ENCODE data around the gene PIGP. TPM values are rescaled to one million over a fixed set of nuclear protein-coding genes. Genes with fewer than 3 reads are reported as not detected.

PIGP gene
- total RNA-seq, 2 donors from 2014 or later: 10.8 to 11.1 TPM

GRCh38 chr21:37073417-37074196 lies 736 bp upstream of the PIGP start:
- Mint-ChIP-seq H3K36me3 (ENCODE audit: low read depth) (peaks cover 5% of the 10 kb centered on the region), H3K27ac (peak overlapping the region; percentile 97), H3K27me3 (no peaks in the 10 kb centered on the region), H3K4me3 (peak overlapping the region; percentile 96), H3K4me1 (peaks cover 34% of the 10 kb centered on the region)
- peak; percentile 62 for ATAC-seq
- H3K9me3 ChIP-seq (ENCODE audit: control insufficient read depth, low read length, poor library complexity, severe bottlenecking): no peaks in the 10 kb centered on the region
- peak; percentile 53 to 59 (median 59) for DNase-seq

DNA sequence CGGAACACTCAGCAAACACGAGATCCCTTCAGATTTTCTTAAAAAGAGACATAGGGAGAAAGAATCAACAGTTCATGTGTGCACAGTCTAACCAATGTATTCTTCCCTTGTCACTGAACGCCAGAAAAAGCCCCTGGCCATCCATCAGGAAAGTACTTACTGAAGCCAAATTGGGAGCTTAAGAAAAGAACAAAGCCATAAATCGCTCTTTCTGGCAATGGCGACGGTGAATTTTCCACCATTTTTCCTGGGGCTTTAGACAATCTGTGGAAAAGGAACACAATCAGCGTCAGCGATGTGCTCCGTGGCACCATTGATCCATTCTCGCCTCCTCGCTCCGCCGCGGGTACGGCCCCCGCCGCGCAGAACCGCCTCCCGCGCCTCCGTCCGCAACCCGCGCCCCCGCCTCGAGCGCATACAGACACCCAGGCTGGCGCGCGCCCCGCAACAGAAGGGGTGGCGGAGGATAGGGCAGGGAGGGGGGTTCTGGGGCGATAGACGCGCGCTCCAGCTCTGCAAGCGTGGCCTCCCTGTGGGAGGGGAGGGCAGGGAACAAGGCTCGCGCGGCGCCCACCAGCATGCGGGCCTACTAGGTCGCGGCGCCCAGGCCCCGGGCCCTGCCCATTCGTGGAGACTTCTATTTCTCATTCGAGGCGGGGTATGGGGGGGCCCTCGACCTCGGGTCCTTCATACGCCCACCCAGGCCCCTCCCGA lies 440 bp downstream of the PIGP start:
- peak; percentile 47 for ATAC-seq
- no peaks in the 10 kb centered on the region for H3K27me3 Mint-ChIP-seq
- H3K4me3 Mint-ChIP-seq: peak overlapping the region; percentile 96
- peaks cover 27% of the 10 kb centered on the region for H3K4me1 Mint-ChIP-seq
- peak overlapping the region; percentile 91 for H3K27ac Mint-ChIP-seq
- H3K36me3 Mint-ChIP-seq (ENCODE audit: low read depth): peaks cover 6% of the 10 kb centered on the region
- H3K9me3 ChIP-seq (ENCODE audit: control insufficient read depth, low read length, poor library complexity, severe bottlenecking): no peaks in the 10 kb centered on the region
- DNase-seq: peak in 2 of 3 donors; percentile 64 to 68

DNA sequence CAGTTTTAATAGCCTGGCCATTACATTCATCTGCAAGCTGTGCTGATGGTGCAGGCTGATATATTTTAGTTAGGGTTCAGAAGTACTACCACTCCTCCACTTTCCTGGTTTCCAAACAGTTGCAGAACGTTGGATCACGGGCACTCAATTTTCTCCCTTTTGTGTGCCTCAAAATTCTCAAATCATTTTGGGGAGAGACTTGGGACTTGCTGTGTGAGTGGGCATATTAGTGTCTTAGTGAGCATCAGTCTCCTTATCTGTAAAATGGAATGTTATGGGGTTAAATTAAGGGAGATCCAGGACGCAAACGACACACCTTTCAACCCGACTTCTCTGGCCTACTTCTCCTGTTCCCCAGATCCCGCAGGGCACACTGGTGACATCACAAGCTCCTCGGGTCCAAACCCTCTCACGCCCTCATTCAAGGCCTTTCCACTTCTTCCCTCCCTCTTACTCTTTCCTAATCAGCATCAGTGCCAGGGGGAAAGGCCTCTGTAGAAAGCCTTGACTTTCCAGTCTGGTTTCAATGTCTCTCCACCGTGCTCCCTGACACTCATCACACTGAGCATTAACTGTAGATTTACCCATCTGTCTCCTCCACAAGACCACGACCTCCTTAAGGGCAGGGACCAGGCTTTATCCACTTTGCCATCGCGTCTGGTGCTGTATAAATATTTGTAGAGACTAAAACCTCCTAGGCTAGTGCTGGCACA lies 1.2 kb downstream of the PIGP start:
- Mint-ChIP-seq H3K36me3 (ENCODE audit: low read depth) (peaks cover 7% of the 10 kb centered on the region), H3K4me1 (peaks cover 27% of the 10 kb centered on the region), H3K27ac (peak overlapping the region; percentile 91), H3K27me3 (no peaks in the 10 kb centered on the region), H3K4me3 (peak overlapping the region; percentile 96)
- no peaks in the 10 kb centered on the region for H3K9me3 ChIP-seq (ENCODE audit: control insufficient read depth, low read length, poor library complexity, severe bottlenecking)
- no peak for ATAC-seq
- no peak for DNase-seq

GRCh38 chr21:37065561-37066177 lies 7.2 kb downstream of the PIGP start:
- no peaks in the 10 kb centered on the region for H3K9me3 ChIP-seq (ENCODE audit: control insufficient read depth, low read length, poor library complexity, severe bottlenecking)
- Mint-ChIP-seq H3K27me3 (no peaks in the 10 kb centered on the region), H3K4me3 (no peak overlapping the region), H3K36me3 (ENCODE audit: low read depth) (peaks cover 11% of the 10 kb centered on the region), H3K27ac (no peak overlapping the region), H3K4me1 (peaks cover 5% of the 10 kb centered on the region)
- ATAC-seq (no peak), DNase-seq (no peak)

- no peaks in the 10 kb centered on the region for H3K27me3 Mint-ChIP-seq
- DNase-seq (no peak), ATAC-seq (no peak)
- no peak overlapping the region for H3K4me3 Mint-ChIP-seq
- H3K27ac Mint-ChIP-seq: no peak overlapping the region
- peaks cover 3% of the 10 kb centered on the region for H3K4me1 Mint-ChIP-seq
- no peaks in the 10 kb centered on the region for H3K9me3 ChIP-seq (ENCODE audit: control insufficient read depth, low read length, poor library complexity, severe bottlenecking)
- peaks cover 9% of the 10 kb centered on the region for H3K36me3 Mint-ChIP-seq (ENCODE audit: low read depth)
Measured at GRCh38 chr21:37064841-37065240, 8.0 kb downstream of the PIGP start.

- Mint-ChIP-seq H3K4me1 (peaks cover 3% of the 10 kb centered on the region), H3K36me3 (ENCODE audit: low read depth) (peaks cover 6% of the 10 kb centered on the region), H3K4me3 (no peak overlapping the region), H3K27me3 (no peaks in the 10 kb centered on the region), H3K27ac (no peak overlapping the region)
- no peaks in the 10 kb centered on the region for H3K9me3 ChIP-seq (ENCODE audit: control insufficient read depth, low read length, poor library complexity, severe bottlenecking)
- DNase-seq (no peak), ATAC-seq (no peak)
Measured at GRCh38 chr21:37063433-37063832, 9.4 kb downstream of the PIGP start.

- H3K9me3 ChIP-seq (ENCODE audit: control insufficient read depth, low read length, poor library complexity, severe bottlenecking): no peaks in the 10 kb centered on the region
- DNase-seq (no peak), ATAC-seq (no peak)
- Mint-ChIP-seq H3K4me3 (no peak overlapping the region), H3K36me3 (ENCODE audit: low read depth) (peaks cover 6% of the 10 kb centered on the region), H3K27me3 (no peaks in the 10 kb centered on the region), H3K27ac (no peak overlapping the region), H3K4me1 (peaks cover 3% of the 10 kb centered on the region)
Measured at GRCh38 chr21:37062593-37062935, 10.3 kb downstream of the PIGP start.

GRCh38 chr21:37061926-37062592 lies 10.8 kb downstream of the PIGP start:
- ATAC-seq (no peak), DNase-seq (no peak)
- no peak overlapping the region for H3K27ac Mint-ChIP-seq
- H3K27me3 Mint-ChIP-seq: no peaks in the 10 kb centered on the region
- H3K4me1 Mint-ChIP-seq: peaks cover 3% of the 10 kb centered on the region
- H3K36me3 Mint-ChIP-seq (ENCODE audit: low read depth): peaks cover 4% of the 10 kb centered on the region
- H3K4me3 Mint-ChIP-seq: no peak overlapping the region
- no peaks in the 10 kb centered on the region for H3K9me3 ChIP-seq (ENCODE audit: control insufficient read depth, low read length, poor library complexity, severe bottlenecking)

- no peaks in the 10 kb centered on the region for H3K27me3 Mint-ChIP-seq
- ATAC-seq (no peak), DNase-seq (no peak)
- no peaks in the 10 kb centered on the region for H3K9me3 ChIP-seq (ENCODE audit: control insufficient read depth, low read length, poor library complexity, severe bottlenecking)
- no peak overlapping the region for H3K4me3 Mint-ChIP-seq
- H3K4me1 Mint-ChIP-seq: peaks cover 3% of the 10 kb centered on the region
- H3K36me3 Mint-ChIP-seq (ENCODE audit: low read depth): peaks cover 4% of the 10 kb centered on the region
- H3K27ac Mint-ChIP-seq: no peak overlapping the region
Measured at GRCh38 chr21:37060296-37060695, 12.6 kb downstream of the PIGP start.

- ATAC-seq: no peak
- no peak for DNase-seq
- Mint-ChIP-seq H3K4me3 (no peak overlapping the region), H3K27me3 (no peaks in the 10 kb centered on the region), H3K4me1 (no peaks in the 10 kb centered on the region), H3K27ac (no peak overlapping the region), H3K36me3 (ENCODE audit: low read depth) (no peaks in the 10 kb centered on the region)
- no peaks in the 10 kb centered on the region for H3K9me3 ChIP-seq (ENCODE audit: control insufficient read depth, low read length, poor library complexity, severe bottlenecking)
Measured at GRCh38 chr21:37059181-37059580, 13.7 kb downstream of the PIGP start.

- Mint-ChIP-seq H3K27ac (no peak overlapping the region), H3K27me3 (no peaks in the 10 kb centered on the region), H3K4me1 (no peaks in the 10 kb centered on the region), H3K36me3 (ENCODE audit: low read depth) (no peaks in the 10 kb centered on the region), H3K4me3 (no peak overlapping the region)
- no peaks in the 10 kb centered on the region for H3K9me3 ChIP-seq (ENCODE audit: control insufficient read depth, low read length, poor library complexity, severe bottlenecking)
- DNase-seq (no peak), ATAC-seq (no peak)
Measured at GRCh38 chr21:37058261-37058660, 14.6 kb downstream of the PIGP start.

GRCh38 chr21:37057614-37058013 lies 15.3 kb downstream of the PIGP start:
- Mint-ChIP-seq H3K4me1 (no peaks in the 10 kb centered on the region), H3K4me3 (no peak overlapping the region), H3K27me3 (no peaks in the 10 kb centered on the region), H3K27ac (no peak overlapping the region), H3K36me3 (ENCODE audit: low read depth) (no peaks in the 10 kb centered on the region)
- DNase-seq (no peak), ATAC-seq (no peak)
- no peaks in the 10 kb centered on the region for H3K9me3 ChIP-seq (ENCODE audit: control insufficient read depth, low read length, poor library complexity, severe bottlenecking)
